Activated B cell treated with CpG ODN at 0.5 μM for 24 hours (primary cell): Measurements from ENCODE around the gene RNF138. TPM values are rescaled to one million over a fixed set of nuclear protein-coding genes. Genes with fewer than 3 reads are reported as not detected.
"Not testable (repeated sequence)": the region's sequence is repeated elsewhere in the genome, so short reads cannot be mapped to it uniquely, and the experiment has no call there.

Experiments
- ATAC-seq: fragments of 200-7000 bp; cut with Tn5 transposase; one replicate; pipeline ENCODE4 v1.10.0; 2021; ENCODE audit warnings: low read depth, mild to moderate bottlenecking, moderate library complexity
- CTCF ChIA-PET: fragments of 350-600 bp; sonication (Branson Sonifier 250); formaldehyde crosslinking; loops from one replicate; lab custom pipeline; 2021; ENCODE audit warnings: antibody characterized with exemption; lab: Charles Lee
- POLR2A ChIA-PET: fragments of 350-600 bp; sonication (Branson Sonifier 250); formaldehyde crosslinking; loops from one replicate; lab custom pipeline; 2021; ENCODE audit warnings: antibody characterized with exemption; lab: Charles Lee
- DNase-seq: peaks from one replicate; pipeline ENCODE4 v3.0.0; 2022
- H3K27ac Mint-ChIP-seq: one replicate; pipeline ENCODE4 v1.8.0; 2020; ENCODE audit warnings: mixed read lengths
- H3K27me3 Mint-ChIP-seq: one replicate; pipeline ENCODE4 v1.8.0; 2021; ENCODE audit warnings: mixed read lengths
- H3K36me3 Mint-ChIP-seq: one replicate; pipeline ENCODE4 v1.8.0; 2021; ENCODE audit warnings: low read depth, mixed read lengths
- H3K4me1 Mint-ChIP-seq: one replicate; pipeline ENCODE4 v1.8.0; 2021; ENCODE audit warnings: mixed read lengths
- H3K4me3 Mint-ChIP-seq: one replicate; pipeline ENCODE4 v1.8.0; 2020; ENCODE audit warnings: mild to moderate bottlenecking, mixed read lengths
- H3K9me3 Mint-ChIP-seq: one replicate; pipeline ENCODE4 v1.8.0; 2020; ENCODE audit warnings: mixed read lengths
- intact Hi-C: fragments of 100-400 bp; cut with micrococcal nuclease; formaldehyde crosslinking; loops from one replicate; pipeline ENCODE4 v1.15.1; 2024
- total RNA-seq: library from RNA; stranded (reverse); gene quantifications from 2 replicates; pipeline ENCODE4 v1.2.3, GENCODE V29; 2022
- TF ChIP-seq, protein P1 (sequence below): fragments of 200-600 bp; IDR thresholded peaks from one replicate; pipeline ENCODE4 v1.8.0; 2022; ENCODE audit warnings: antibody characterized with exemption, mild to moderate bottlenecking

RNF138 gene
- total RNA-seq, 1 donor from 2014 or later, result 66.4 TPM

DNA sequence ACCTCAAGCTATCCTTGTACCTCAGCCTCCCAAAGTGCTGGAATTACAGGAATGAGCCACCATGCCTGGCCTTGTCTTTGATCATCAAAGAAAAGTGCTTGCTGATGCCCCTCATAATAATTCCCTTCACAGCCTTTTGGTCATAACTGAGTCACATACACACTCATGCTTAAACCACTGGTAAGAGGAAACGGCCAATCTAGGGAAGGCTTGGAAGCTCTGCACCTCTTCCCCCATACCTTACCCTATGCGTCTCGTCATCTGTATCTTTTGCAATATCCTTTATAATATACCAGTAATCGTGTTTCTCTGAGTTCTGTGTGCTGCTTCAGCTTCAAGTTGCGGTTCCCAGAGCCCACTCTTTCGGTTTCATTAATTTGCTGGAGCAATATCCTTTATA lies 4.8 kb upstream of the RNF138 start:
- Mint-ChIP-seq H3K36me3 (peaks cover 1% of the 10 kb centered on the region), H3K4me1 (peaks cover 23% of the 10 kb centered on the region), H3K4me3 (no peak overlapping the region)

DNA sequence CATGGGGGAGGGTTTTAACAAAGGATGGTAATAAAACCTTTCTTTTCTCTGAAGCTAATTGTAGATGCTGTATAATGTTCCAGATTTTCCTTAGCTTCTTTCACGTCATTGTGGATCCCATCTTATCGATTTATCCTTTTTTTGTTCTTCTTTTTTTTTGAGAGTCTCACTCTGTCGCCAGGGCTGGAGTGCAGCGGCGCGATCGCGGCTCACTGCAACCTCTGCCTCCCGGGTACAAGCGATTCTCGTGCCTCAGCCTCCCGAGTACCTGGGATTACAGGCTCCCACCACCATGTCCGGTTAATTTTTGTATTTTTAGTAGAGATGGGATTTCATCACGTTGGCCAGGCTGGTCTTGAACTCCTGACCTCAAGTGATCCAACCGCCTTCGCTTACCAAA lies 843 bp upstream of the RNF138 start:
- CTCF ChIA-PET, result interaction anchor here (2.2 kb wide), 1 partner anchor 18 kb away, joined by 7 read pairs; no protein-coding TSS in a partner anchor
- peaks cover 34% of the 10 kb centered on the region for H3K4me1 Mint-ChIP-seq
- not testable (repeated sequence) for H3K4me3 Mint-ChIP-seq, H3K27me3 Mint-ChIP-seq, ATAC-seq, DNase-seq, H3K9me3 Mint-ChIP-seq
- H3K36me3 Mint-ChIP-seq, result peaks cover 31% of the 10 kb centered on the region
- intact Hi-C loops, result loop anchor here (2.0 to 10.0 kb wide), 4 partner anchors 18 to 824 kb away; partner anchors contain the start of gene KLHL14
- POLR2A ChIA-PET, result interaction anchor here (1.0 to 4.3 kb wide), 4 partner anchors 11 to 633 kb away, joined by 4 to 110 read pairs (median 46); partner anchors contain the start of genes RNF125 and TRAPPC8
- H3K27ac Mint-ChIP-seq, result peak overlapping the region; percentile 41

More for the DNA sequence above, 4.8 kb upstream of the RNF138 start:
- no peak overlapping the region for H3K27ac Mint-ChIP-seq
- no peaks in the 10 kb centered on the region for H3K9me3 Mint-ChIP-seq
- intact Hi-C loops, result no loop called here
- DNase-seq, result no peak
- ChIA-PET POLR2A (interaction anchor here (2.3 kb wide), 1 partner anchor 68 kb away, joined by 19 read pairs; the partner anchor contains the start of gene RNF125), CTCF (no interaction called here)
- TF ChIP-seq, protein P1, sequence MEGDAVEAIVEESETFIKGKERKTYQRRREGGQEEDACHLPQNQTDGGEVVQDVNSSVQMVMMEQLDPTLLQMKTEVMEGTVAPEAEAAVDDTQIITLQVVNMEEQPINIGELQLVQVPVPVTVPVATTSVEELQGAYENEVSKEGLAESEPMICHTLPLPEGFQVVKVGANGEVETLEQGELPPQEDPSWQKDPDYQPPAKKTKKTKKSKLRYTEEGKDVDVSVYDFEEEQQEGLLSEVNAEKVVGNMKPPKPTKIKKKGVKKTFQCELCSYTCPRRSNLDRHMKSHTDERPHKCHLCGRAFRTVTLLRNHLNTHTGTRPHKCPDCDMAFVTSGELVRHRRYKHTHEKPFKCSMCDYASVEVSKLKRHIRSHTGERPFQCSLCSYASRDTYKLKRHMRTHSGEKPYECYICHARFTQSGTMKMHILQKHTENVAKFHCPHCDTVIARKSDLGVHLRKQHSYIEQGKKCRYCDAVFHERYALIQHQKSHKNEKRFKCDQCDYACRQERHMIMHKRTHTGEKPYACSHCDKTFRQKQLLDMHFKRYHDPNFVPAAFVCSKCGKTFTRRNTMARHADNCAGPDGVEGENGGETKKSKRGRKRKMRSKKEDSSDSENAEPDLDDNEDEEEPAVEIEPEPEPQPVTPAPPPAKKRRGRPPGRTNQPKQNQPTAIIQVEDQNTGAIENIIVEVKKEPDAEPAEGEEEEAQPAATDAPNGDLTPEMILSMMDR, result no peak
- no peaks in the 10 kb centered on the region for H3K27me3 Mint-ChIP-seq
- no peak for ATAC-seq

DNA sequence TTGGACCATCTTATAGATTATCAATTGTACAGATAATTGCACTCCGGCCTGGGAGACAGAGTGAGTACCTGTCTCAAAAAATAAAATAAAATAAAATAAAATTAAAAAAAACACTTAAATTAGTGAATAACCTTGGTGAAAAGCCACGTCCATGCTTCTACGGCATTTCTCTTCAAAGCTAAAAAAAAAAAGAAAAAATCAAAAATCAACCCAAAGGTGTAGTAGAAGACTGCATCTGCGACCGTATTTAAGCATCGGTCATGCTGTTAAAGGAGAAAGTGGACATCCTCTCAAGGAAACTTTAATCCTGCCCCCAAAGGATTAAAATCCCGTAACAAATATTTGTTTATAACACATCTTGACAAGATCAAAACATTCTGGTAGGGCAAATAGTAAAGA lies 350 bp upstream of the RNF138 start:
- Mint-ChIP-seq H3K36me3 (peaks cover 36% of the 10 kb centered on the region), H3K4me3 (peak overlapping the region; percentile 87), H3K27ac (peak overlapping the region; percentile 96), H3K27me3 (no peaks in the 10 kb centered on the region), H3K9me3 (no peaks in the 10 kb centered on the region), H3K4me1 (peaks cover 36% of the 10 kb centered on the region)
- ATAC-seq (no peak), DNase-seq (no peak)
- POLR2A ChIA-PET, result interaction anchor here (0.9 to 4.3 kb wide), 14 partner anchors 8 to 680 kb away, joined by 3 to 110 read pairs (median 6); partner anchors contain the start of genes RNF125 and TRAPPC8
- intact Hi-C loops, result loop anchor here (2.0 to 10.0 kb wide), 4 partner anchors 19 to 823 kb away; partner anchors contain the start of gene KLHL14
- CTCF ChIA-PET, result interaction anchor here (2.2 kb wide), 1 partner anchor 19 kb away, joined by 7 read pairs; no protein-coding TSS in a partner anchor
- TF ChIP-seq, protein P1, result no peak

DNA sequence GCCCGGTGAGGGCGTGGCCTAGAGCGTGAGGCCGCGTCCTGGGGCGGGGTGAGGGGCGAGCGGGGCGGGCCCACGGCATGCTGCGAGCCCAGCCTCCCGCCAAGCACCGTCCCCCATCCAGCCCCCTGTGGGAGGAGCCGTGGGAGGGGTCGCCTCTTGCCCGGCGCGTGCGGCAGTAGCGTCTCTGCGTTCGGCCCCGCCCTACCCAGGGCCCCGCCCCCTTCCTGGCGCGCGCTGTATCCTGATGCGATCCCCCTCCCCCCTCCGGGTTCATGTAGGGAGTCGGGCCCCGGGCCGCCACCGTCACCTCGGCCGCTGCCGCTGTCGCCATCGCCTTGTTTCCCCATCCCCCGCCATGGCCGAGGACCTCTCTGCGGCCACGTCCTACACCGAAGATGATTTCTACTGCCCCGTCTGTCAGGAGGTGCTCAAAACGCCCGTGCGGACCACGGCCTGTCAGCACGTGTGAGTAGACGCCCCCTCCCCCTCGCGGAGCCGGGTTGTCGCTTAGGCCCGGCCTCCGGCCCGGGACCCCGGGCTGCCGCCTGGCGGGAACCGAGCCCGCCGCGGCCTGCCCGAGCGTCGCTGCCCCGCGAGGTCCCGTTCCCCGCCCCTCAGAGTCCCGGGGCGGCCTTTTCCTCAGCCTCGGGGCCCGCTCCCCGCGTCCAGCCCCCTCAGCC lies 888 bp downstream of the RNF138 start:
- TF ChIP-seq, protein P1, result no peak
- DNase-seq (peak; percentile 100), ATAC-seq (peak; percentile 90)
- Mint-ChIP-seq H3K27ac (peak overlapping the region; percentile 96), H3K36me3 (peaks cover 44% of the 10 kb centered on the region), H3K4me1 (peaks cover 44% of the 10 kb centered on the region), H3K4me3 (peak overlapping the region; percentile 98), H3K27me3 (no peaks in the 10 kb centered on the region), H3K9me3 (no peaks in the 10 kb centered on the region)
- intact Hi-C loops, result loop anchor here (1.0 to 10.0 kb wide), 11 partner anchors 7 to 822 kb away; partner anchors contain the start of genes B4GALT6, GAREM1, KLHL14 and RNF125
- ChIA-PET POLR2A (interaction anchor here (0.7 to 4.3 kb wide), 15 partner anchors 9 to 679 kb away, joined by 3 to 110 read pairs (median 5); partner anchors contain the start of genes RNF125 and TRAPPC8), CTCF (interaction anchor here (2.2 kb wide), 1 partner anchor 20 kb away, joined by 7 read pairs; no protein-coding TSS in a partner anchor)

DNA sequence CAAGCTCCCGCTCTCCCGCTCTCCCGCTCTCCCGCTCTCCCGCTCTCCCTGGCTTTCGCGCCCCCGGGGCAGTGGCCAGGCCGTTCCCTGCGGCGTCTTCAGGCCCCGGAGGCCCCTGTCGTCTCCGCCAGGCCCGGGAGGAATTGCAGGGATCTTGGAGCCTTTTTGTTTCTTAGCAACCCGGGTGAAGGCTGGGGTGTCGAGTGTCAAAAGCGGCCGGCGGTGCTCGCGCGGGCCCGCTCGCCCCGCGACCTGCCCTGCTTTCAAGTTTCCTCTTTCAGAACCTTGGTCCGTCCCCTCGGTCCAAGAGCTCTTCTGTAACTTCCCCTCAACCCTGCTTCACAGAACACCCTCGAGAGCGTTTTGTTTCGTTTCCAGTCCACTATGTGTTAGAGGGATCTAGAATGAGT lies 1.4 kb downstream of the RNF138 start:
- Mint-ChIP-seq H3K4me3 (peak overlapping the region; percentile 98), H3K4me1 (peaks cover 44% of the 10 kb centered on the region), H3K36me3 (peaks cover 44% of the 10 kb centered on the region), H3K27ac (peak overlapping the region; percentile 96), H3K9me3 (no peaks in the 10 kb centered on the region), H3K27me3 (no peaks in the 10 kb centered on the region)
- TF ChIP-seq, protein P1, result no peak
- intact Hi-C loops, result loop anchor here (1.0 to 10.0 kb wide), 9 partner anchors 8 to 822 kb away; partner anchors contain the start of genes B4GALT6, GAREM1 and KLHL14
- ATAC-seq, result peak; percentile 32
- DNase-seq, result peak; percentile 55
- POLR2A ChIA-PET, result interaction anchor here (0.5 to 4.3 kb wide), 8 partner anchors 9 to 848 kb away, joined by 3 to 110 read pairs (median 4); partner anchors contain the start of genes RNF125 and TRAPPC8
- CTCF ChIA-PET, result no interaction called here
